Measurements from ENCODE around the gene NUP42.

DNA sequence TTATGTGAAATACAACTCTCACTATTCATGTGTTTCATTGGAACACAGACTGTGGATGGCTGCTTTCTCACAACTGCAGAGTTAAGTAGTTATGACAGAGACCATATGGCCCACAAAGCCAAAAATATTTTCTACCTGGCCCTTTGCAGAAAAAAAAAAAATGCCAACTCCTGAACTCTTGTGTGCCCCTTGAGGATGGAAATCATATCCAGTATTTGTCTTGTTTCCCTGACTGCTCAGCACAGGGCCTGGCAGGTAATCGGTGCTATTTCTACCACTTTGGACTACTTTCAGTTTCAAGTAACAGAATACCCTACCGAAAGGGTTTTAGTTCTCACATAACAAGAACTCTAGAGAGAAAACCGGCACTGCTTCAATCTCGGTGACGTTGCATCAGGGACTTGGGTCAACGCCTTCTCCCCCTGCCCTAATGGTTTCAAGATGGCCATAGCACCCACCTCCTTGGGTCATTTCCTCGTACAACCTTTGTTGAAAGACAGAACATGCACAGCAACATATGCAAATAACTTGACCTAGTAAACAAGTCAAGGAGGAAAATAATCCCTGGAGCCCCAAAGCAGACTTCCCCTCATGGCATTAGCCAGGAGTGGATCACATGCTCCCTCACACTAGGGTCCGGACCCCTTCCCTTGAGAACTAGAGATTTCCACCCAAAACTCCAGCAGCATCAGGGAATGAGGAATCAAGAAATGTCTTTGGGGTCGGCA lies 52.9 kb downstream of the NUP42 start:
- TF ChIP-seq EZH2phosphoT487 (IDR thresholded peaks at IDR 0.05; ENCODE audit: borderline replicate concordance) (no peak), CTCF (conservative IDR thresholded peaks at IDR 0.05; ENCODE audit: low read length) (no peak)

Measured in Loucy (cell line).